Measurements from ENCODE around the gene EXOG.

EXOG gene

GRCh38 chr3:38490281-38491030, 5.7 kb upstream of the EXOG start:
- TF ChIP-seq EZH2phosphoT487 (IDR thresholded peaks at IDR 0.05; ENCODE audit: borderline replicate concordance, low read length): no peak
- no peak for TF ChIP-seq CTCF (IDR thresholded peaks at IDR 0.05; ENCODE audit: low read depth, low read length, poor library complexity, severe bottlenecking)

GRCh38 chr3:38491215-38491614, 4.9 kb upstream of the EXOG start:
- TF ChIP-seq EZH2phosphoT487 (IDR thresholded peaks at IDR 0.05; ENCODE audit: borderline replicate concordance, low read length) (no peak), CTCF (IDR thresholded peaks at IDR 0.05; ENCODE audit: low read depth, low read length, poor library complexity, severe bottlenecking) (no peak)
- Histone ChIP-seq H3K4me1 (ENCODE audit: control insufficient read depth, low read length) (peaks cover 5% of the 10 kb centered on the region), H3K4me3 (ENCODE audit: low read length) (no peak overlapping the region), H3K9me3 (ENCODE audit: control insufficient read depth, insufficient read depth, low read length) (no peaks in the 10 kb centered on the region), H3K27me3 (ENCODE audit: control insufficient read depth, low read length) (no peaks in the 10 kb centered on the region), H3K27ac (ENCODE audit: low read depth, low read length) (no peak overlapping the region), H3K79me2 (ENCODE audit: control insufficient read depth, low read length) (no peaks in the 10 kb centered on the region), H4K20me1 (ENCODE audit: control insufficient read depth, insufficient read depth, low read depth, low read length) (no peaks in the 10 kb centered on the region), H3K9me2 (replicated peaks; ENCODE audit: control insufficient read depth, low read length) (no peaks in the 10 kb centered on the region), H3K36me3 (ENCODE audit: control insufficient read depth, low read length) (no peaks in the 10 kb centered on the region), H3K4me2 (ENCODE audit: low read length) (no peak overlapping the region), H3F3A (ENCODE audit: control insufficient read depth, insufficient read depth) (no peaks in the 10 kb centered on the region)

More at GRCh38 chr3:38490281-38491030, 5.7 kb upstream of the EXOG start:
- H3F3A ChIP-seq (ENCODE audit: control insufficient read depth, insufficient read depth): no peaks in the 10 kb centered on the region
- no peak overlapping the region for H3K27ac ChIP-seq (ENCODE audit: low read depth, low read length)
- H4K20me1 ChIP-seq (ENCODE audit: control insufficient read depth, insufficient read depth, low read depth, low read length): no peaks in the 10 kb centered on the region
- H3K9me3 ChIP-seq (ENCODE audit: control insufficient read depth, insufficient read depth, low read length): no peaks in the 10 kb centered on the region
- H3K9me2 ChIP-seq (replicated peaks; ENCODE audit: control insufficient read depth, low read length): no peaks in the 10 kb centered on the region
- no peaks in the 10 kb centered on the region for H3K27me3 ChIP-seq (ENCODE audit: control insufficient read depth, low read length)
- H3K79me2 ChIP-seq (ENCODE audit: control insufficient read depth, low read length): no peaks in the 10 kb centered on the region
- no peaks in the 10 kb centered on the region for H3K36me3 ChIP-seq (ENCODE audit: control insufficient read depth, low read length)
- no peaks in the 10 kb centered on the region for H3K4me1 ChIP-seq (ENCODE audit: control insufficient read depth, low read length)
- no peak overlapping the region for H3K4me3 ChIP-seq (ENCODE audit: low read length)
- no peak overlapping the region for H3K4me2 ChIP-seq (ENCODE audit: low read length)

GRCh38 chr3:38493031-38493430, 3.1 kb upstream of the EXOG start:
- Histone ChIP-seq H3K27ac (ENCODE audit: low read depth, low read length) (no peak overlapping the region), H3F3A (ENCODE audit: control insufficient read depth, insufficient read depth) (no peaks in the 10 kb centered on the region), H3K79me2 (ENCODE audit: control insufficient read depth, low read length) (peaks cover 17% of the 10 kb centered on the region), H3K9me2 (replicated peaks; ENCODE audit: control insufficient read depth, low read length) (no peaks in the 10 kb centered on the region), H3K4me1 (ENCODE audit: control insufficient read depth, low read length) (peaks cover 16% of the 10 kb centered on the region), H3K4me2 (ENCODE audit: low read length) (no peak overlapping the region), H3K4me3 (ENCODE audit: low read length) (no peak overlapping the region), H3K27me3 (ENCODE audit: control insufficient read depth, low read length) (no peaks in the 10 kb centered on the region), H3K36me3 (ENCODE audit: control insufficient read depth, low read length) (peaks cover 7% of the 10 kb centered on the region), H3K9me3 (ENCODE audit: control insufficient read depth, insufficient read depth, low read length) (no peaks in the 10 kb centered on the region), H4K20me1 (ENCODE audit: control insufficient read depth, insufficient read depth, low read depth, low read length) (no peaks in the 10 kb centered on the region)
- no peak for TF ChIP-seq EZH2phosphoT487 (IDR thresholded peaks at IDR 0.05; ENCODE audit: borderline replicate concordance, low read length)

GRCh38 chr3:38497031-38497430, 891 bp downstream of the EXOG start:
- Histone ChIP-seq H3K27me3 (ENCODE audit: control insufficient read depth, low read length) (no peaks in the 10 kb centered on the region), H3K36me3 (ENCODE audit: control insufficient read depth, low read length) (peaks cover 39% of the 10 kb centered on the region), H3K9me3 (ENCODE audit: control insufficient read depth, insufficient read depth, low read length) (no peaks in the 10 kb centered on the region), H3K4me2 (ENCODE audit: low read length) (peak overlapping the region; percentile 73), H3K4me3 (ENCODE audit: low read length) (peak overlapping the region; percentile 82), H3K4me1 (ENCODE audit: control insufficient read depth, low read length) (peaks cover 16% of the 10 kb centered on the region), H3K79me2 (ENCODE audit: control insufficient read depth, low read length) (peaks cover 23% of the 10 kb centered on the region), H3K9me2 (replicated peaks; ENCODE audit: control insufficient read depth, low read length) (no peaks in the 10 kb centered on the region), H3F3A (ENCODE audit: control insufficient read depth, insufficient read depth) (no peaks in the 10 kb centered on the region), H3K27ac (ENCODE audit: low read depth, low read length) (no peak overlapping the region; the same call in 1 of the 2 replicates), H4K20me1 (ENCODE audit: control insufficient read depth, insufficient read depth, low read depth, low read length) (no peaks in the 10 kb centered on the region)
- TF ChIP-seq EZH2phosphoT487 (IDR thresholded peaks at IDR 0.05; ENCODE audit: borderline replicate concordance, low read length) (no peak), CTCF (IDR thresholded peaks at IDR 0.05; ENCODE audit: low read depth, low read length, poor library complexity, severe bottlenecking) (no peak)

Measured in DOHH2 (cell line).